HepG2 (cell line): Measurements from ENCODE around the gene NR2F1. TPM values are rescaled to one million over a fixed set of nuclear protein-coding genes. Genes with fewer than 3 reads are reported as not detected.

Experiments
- BCL3 ChIP-seq: sonication (generic); formaldehyde crosslinking; IDR thresholded peaks from 2 replicates; pipeline ENCODE4 v1.5.1; 2020; ENCODE audit warnings: mild to moderate bottlenecking, missing genetic modification reagents, moderate library complexity
- CENPBD1 ChIP-seq: sonication (generic); formaldehyde crosslinking; IDR thresholded peaks from 2 replicates; pipeline ENCODE4 v1.8.0; 2022; ENCODE audit warnings: missing genetic modification reagents, low read depth, mild to moderate bottlenecking, borderline replicate concordance
- CHD4 ChIP-seq: fragments of 200-600 bp; sonication (generic); IDR thresholded peaks from 2 replicates; pipeline ENCODE4 v1.7.0; 2017; ENCODE audit warnings: mild to moderate bottlenecking, low read length, borderline replicate concordance
- E2F1 ChIP-seq: sonication (generic); formaldehyde crosslinking; IDR thresholded peaks from 2 replicates; pipeline ENCODE4 v1.5.0; 2020; ENCODE audit warnings: missing genetic modification reagents
- EED ChIP-seq: sonication (generic); formaldehyde crosslinking; IDR thresholded peaks from 2 replicates; pipeline ENCODE4 v1.5.0; 2020; ENCODE audit warnings: mild to moderate bottlenecking, missing genetic modification reagents
- HDAC2 ChIP-seq: sonication (generic); formaldehyde crosslinking; IDR thresholded peaks from 2 replicates; pipeline ENCODE4 v1.4.0; 2020; ENCODE audit warnings: missing genetic modification reagents
- MATR3 ChIP-seq: sonication (generic); formaldehyde crosslinking; IDR thresholded peaks from 2 replicates; pipeline ENCODE4 v1.4.0; 2020; ENCODE audit warnings: missing genetic modification reagents
- MED13 ChIP-seq: sonication (generic); formaldehyde crosslinking; IDR thresholded peaks from 2 replicates; pipeline ENCODE4 v1.5.0; 2020; ENCODE audit warnings: missing genetic modification reagents
- MTF2 ChIP-seq: sonication (generic); formaldehyde crosslinking; IDR thresholded peaks from 2 replicates; pipeline ENCODE4 v1.5.0; 2020; ENCODE audit warnings: missing genetic modification reagents, borderline replicate concordance
- NFKBIZ ChIP-seq: IDR thresholded peaks from 2 replicates; pipeline ENCODE4 v1.6.1; 2018; ENCODE audit warnings: missing genetic modification reagents, missing compliant biosample characterization
- RORA ChIP-seq: sonication (generic); formaldehyde crosslinking; IDR thresholded peaks from 2 replicates; pipeline ENCODE4 v1.5.0; 2020; ENCODE audit warnings: mild to moderate bottlenecking, missing genetic modification reagents, moderate library complexity
- SALL1 ChIP-seq: sonication (generic); formaldehyde crosslinking; IDR thresholded peaks from 2 replicates; pipeline ENCODE4 v1.8.0; 2022; ENCODE audit warnings: mild to moderate bottlenecking, missing genetic modification reagents
- SNAPC5 ChIP-seq: sonication (generic); formaldehyde crosslinking; IDR thresholded peaks from 2 replicates; pipeline ENCODE4 v1.8.1; 2023; ENCODE audit warnings: mild to moderate bottlenecking, missing genetic modification reagents, borderline replicate concordance
- SPEN ChIP-seq: sonication (generic); formaldehyde crosslinking; IDR thresholded peaks from 2 replicates; pipeline ENCODE4 v1.5.1; 2020; ENCODE audit warnings: low read depth, mild to moderate bottlenecking, missing genetic modification reagents
- TAF15 ChIP-seq: fragments of 200-400 bp; formaldehyde crosslinking; IDR thresholded peaks from one replicate; pipeline ENCODE4 v1.6.1; 2018; ENCODE audit warnings: mild to moderate bottlenecking, low read depth, low read length; ENCODE audit not compliant: poor library complexity, severe bottlenecking
- TARDBP ChIP-seq: sonication (generic); formaldehyde crosslinking; IDR thresholded peaks from 2 replicates; pipeline ENCODE4 v1.8.0; 2022; ENCODE audit warnings: mild to moderate bottlenecking, missing genetic modification reagents
- TMF1 ChIP-seq: sonication (generic); formaldehyde crosslinking; IDR thresholded peaks from 2 replicates; pipeline ENCODE4 v1.8.1; 2022; ENCODE audit warnings: low read depth, missing genetic modification reagents
- U2AF1 ChIP-seq: fragments of 200-400 bp; formaldehyde crosslinking; optimal IDR thresholded peaks from 2 replicates; pipeline ENCODE3; 2017; ENCODE audit warnings: mild to moderate bottlenecking, low read depth, low read length
- ZNF225 ChIP-seq: sonication (generic); formaldehyde crosslinking; IDR thresholded peaks from 2 replicates; pipeline ENCODE4 v1.4.0; 2020; ENCODE audit warnings: mild to moderate bottlenecking, missing genetic modification reagents
- ZNF333 ChIP-seq: sonication (generic); formaldehyde crosslinking; IDR thresholded peaks from 2 replicates; pipeline ENCODE4 v1.4.0; 2020; ENCODE audit warnings: mild to moderate bottlenecking, missing genetic modification reagents, borderline replicate concordance
- ZNF44 ChIP-seq: sonication (generic); formaldehyde crosslinking; IDR thresholded peaks from 2 replicates; pipeline ENCODE4 v1.5.1; 2020; ENCODE audit warnings: mild to moderate bottlenecking, missing genetic modification reagents
- ZNF496 ChIP-seq: sonication (generic); formaldehyde crosslinking; IDR thresholded peaks from 2 replicates; pipeline ENCODE4 v1.8.1; 2023; ENCODE audit warnings: mild to moderate bottlenecking, moderate library complexity, missing genetic modification reagents; ENCODE audit not compliant: insufficient replicate concordance
- ZNF607 ChIP-seq: sonication (generic); formaldehyde crosslinking; IDR thresholded peaks from 2 replicates; pipeline ENCODE4 v1.5.1; 2020; ENCODE audit warnings: missing genetic modification reagents, mild to moderate bottlenecking, borderline replicate concordance
- ZNF703 ChIP-seq: sonication (generic); formaldehyde crosslinking; IDR thresholded peaks from 2 replicates; pipeline ENCODE4 v1.5.1; 2020; ENCODE audit warnings: missing genetic modification reagents, mild to moderate bottlenecking, moderate library complexity, borderline replicate concordance
- ZNF883 ChIP-seq: sonication (generic); formaldehyde crosslinking; IDR thresholded peaks from 2 replicates; pipeline ENCODE4 v1.5.1; 2020; ENCODE audit warnings: mild to moderate bottlenecking, missing genetic modification reagents; ENCODE audit errors: not compliant biosample characterization
- polyA plus RNA-seq, 8 experiments: library from polyadenylated mRNA; depleted of rRNA in 3 of 8; stranded (reverse) in 7 of 8; unstranded in 1 of 8; fragments of >200 nt; fragmentation: Illumina TruSeq in 4 of 8; extraction: Trizol in 4 of 8; gene quantifications; 2 replicates each; pipeline versions ENCODE4 v1.2.1 to v1.2.3, GENCODE V29; 2011 to 2016; ENCODE audit warnings: low read depth in 4 of 8, missing spikeins in 1 of 8, mixed read lengths in 1 of 8; ENCODE audit not compliant: insufficient read depth in 1 of 8
- total RNA-seq, 5 experiments: library from RNA; depleted of rRNA; stranded (reverse); fragments of >200 nt; fragmentation: Illumina TruSeq; extraction: Trizol; gene quantifications; 2 replicates each; pipeline ENCODE4 v1.2.3, GENCODE V29; 2016; ENCODE audit warnings: low read depth in 1 of 5
- TF ChIP-seq, protein P1 (sequence below): sonication (generic); formaldehyde crosslinking; IDR thresholded peaks from 2 replicates; pipeline ENCODE4 v1.4.0; 2020; ENCODE audit warnings: low read depth, mild to moderate bottlenecking, missing genetic modification reagents

NR2F1 gene
- total and polyA plus RNA-seq, 2 of the 13 experiments (the other 11 are each of a cell fraction or from before 2014, with no cell fraction given), result 17.1 to 59.7 TPM

GRCh38 chr5:93620487-93621326, 37.7 kb downstream of the NR2F1 start (continued):
- TF ChIP-seq E2F1 (CRISPR knock-in tag), result peak; percentile 65
- TF ChIP-seq MATR3 (CRISPR knock-in tag), result no peak
- TF ChIP-seq BCL3 (CRISPR knock-in tag), result no peak
- TF ChIP-seq ZNF44 (CRISPR knock-in tag), result no peak
- no peak for TF ChIP-seq EED (CRISPR knock-in tag)
- TF ChIP-seq, protein P1, sequence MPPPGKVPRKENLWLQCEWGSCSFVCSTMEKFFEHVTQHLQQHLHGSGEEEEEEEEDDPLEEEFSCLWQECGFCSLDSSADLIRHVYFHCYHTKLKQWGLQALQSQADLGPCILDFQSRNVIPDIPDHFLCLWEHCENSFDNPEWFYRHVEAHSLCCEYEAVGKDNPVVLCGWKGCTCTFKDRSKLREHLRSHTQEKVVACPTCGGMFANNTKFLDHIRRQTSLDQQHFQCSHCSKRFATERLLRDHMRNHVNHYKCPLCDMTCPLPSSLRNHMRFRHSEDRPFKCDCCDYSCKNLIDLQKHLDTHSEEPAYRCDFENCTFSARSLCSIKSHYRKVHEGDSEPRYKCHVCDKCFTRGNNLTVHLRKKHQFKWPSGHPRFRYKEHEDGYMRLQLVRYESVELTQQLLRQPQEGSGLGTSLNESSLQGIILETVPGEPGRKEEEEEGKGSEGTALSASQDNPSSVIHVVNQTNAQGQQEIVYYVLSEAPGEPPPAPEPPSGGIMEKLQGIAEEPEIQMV (CRISPR knock-in tag), result no peak; the same call in 1 of the 2 replicates
- peak; percentile 24; the same call in 1 of the 2 replicates for TF ChIP-seq HDAC2
- no peak for TF ChIP-seq ZNF225 (CRISPR knock-in tag)
- 0 out of 2 replicates have a peak, but pooled peaks have one; percentile 27 for TF ChIP-seq SPEN (CRISPR knock-in tag)
- TF ChIP-seq SALL1 (CRISPR knock-in tag), result peak; percentile 62
- TF ChIP-seq U2AF1, result no peak
- TF ChIP-seq ZNF703 (CRISPR knock-in tag), result no peak
- TF ChIP-seq RORA, result no peak
- no peak for TF ChIP-seq SNAPC5 (CRISPR knock-in tag)
- no peak for TF ChIP-seq CHD4
- no peak for TF ChIP-seq NFKBIZ (CRISPR knock-in tag)
- no peak for TF ChIP-seq MTF2 (CRISPR knock-in tag)
- TF ChIP-seq ZNF333 (CRISPR knock-in tag), result no peak
- no peak for TF ChIP-seq MED13 (CRISPR knock-in tag)
- TF ChIP-seq TARDBP (CRISPR knock-in tag), result 0 out of 2 replicates have a peak, but pooled peaks have one; percentile 11
- no peak for TF ChIP-seq TAF15
- TF ChIP-seq ZNF496, result no peak
- no peak for TF ChIP-seq ZNF883 (CRISPR knock-in tag)
- no peak for TF ChIP-seq TMF1 (CRISPR knock-in tag)
- TF ChIP-seq ZNF607 (CRISPR knock-in tag), result 0 out of 2 replicates have a peak, but pooled peaks have one; percentile 49
- TF ChIP-seq CENPBD1 (CRISPR knock-in tag), result no peak
